Measurements from ENCODE around the gene HDLBP.
"Not testable (repeated sequence)": the region's sequence is repeated elsewhere in the genome, so short reads cannot be mapped to it uniquely, and the experiment has no call there.

The HDLBP gene

GRCh38 chr2:241197947-241198346, 117.5 kb downstream of the HDLBP start:
- in situ Hi-C loops (cut with MboI; ENCODE audit: low sequenced_read_pairs): no loop called here

- in situ Hi-C loops (cut with MboI; ENCODE audit: low sequenced_read_pairs): not testable (repeated sequence)
Observed at GRCh38 chr2:241197246-241197645, 118.2 kb downstream of the HDLBP start.

GRCh38 chr2:241195506-241196130, 119.9 kb downstream of the HDLBP start:
- in situ Hi-C loops (cut with MboI; ENCODE audit: low sequenced_read_pairs): no loop called here

GRCh38 chr2:241194811-241195210, 120.7 kb downstream of the HDLBP start:
- in situ Hi-C loops (cut with MboI; ENCODE audit: low sequenced_read_pairs): no loop called here

GRCh38 chr2:241193271-241193670, 122.2 kb downstream of the HDLBP start:
- in situ Hi-C loops (cut with MboI; ENCODE audit: low sequenced_read_pairs): no loop called here

- in situ Hi-C loops (cut with MboI; ENCODE audit: low sequenced_read_pairs): no loop called here
Observed at GRCh38 chr2:241191081-241191480, 124.4 kb downstream of the HDLBP start.

GRCh38 chr2:241190291-241190981, 125.0 kb downstream of the HDLBP start:
- in situ Hi-C loops (cut with MboI; ENCODE audit: low sequenced_read_pairs): no loop called here

GRCh38 chr2:241189856-241190201, 125.6 kb downstream of the HDLBP start:
- in situ Hi-C loops (cut with MboI; ENCODE audit: low sequenced_read_pairs): no loop called here

- in situ Hi-C loops (cut with MboI; ENCODE audit: low sequenced_read_pairs): no loop called here
Observed at GRCh38 chr2:241189093-241189855, 126.2 kb downstream of the HDLBP start.

- in situ Hi-C loops (cut with MboI; ENCODE audit: low sequenced_read_pairs): no loop called here
Observed at GRCh38 chr2:241188361-241189092, 126.9 kb downstream of the HDLBP start, which contains the start of gene ANO7. TSS of gene ANO7 (plus strand) at chr2:241188677. CDS start at chr2:241190064, 1,387 bp downstream.

- in situ Hi-C loops (cut with MboI; ENCODE audit: low sequenced_read_pairs): no loop called here
Observed at GRCh38 chr2:241187918-241188234, 127.6 kb downstream of the HDLBP start.

GRCh38 chr2:241187101-241187917, 128.2 kb downstream of the HDLBP start:
- in situ Hi-C loops (cut with MboI; ENCODE audit: low sequenced_read_pairs): no loop called here

- in situ Hi-C loops (cut with MboI; ENCODE audit: low sequenced_read_pairs): no loop called here
Observed at GRCh38 chr2:241185961-241186360, 129.5 kb downstream of the HDLBP start.

GRCh38 chr2:241184901-241185300, 130.6 kb downstream of the HDLBP start:
- in situ Hi-C loops (cut with MboI; ENCODE audit: low sequenced_read_pairs): no loop called here

- in situ Hi-C loops (cut with MboI; ENCODE audit: low sequenced_read_pairs): no loop called here
Observed at GRCh38 chr2:241183221-241183620, 132.3 kb downstream of the HDLBP start.

- in situ Hi-C loops (cut with MboI; ENCODE audit: low sequenced_read_pairs): no loop called here
Observed at GRCh38 chr2:241182531-241183133, 132.8 kb downstream of the HDLBP start.

- in situ Hi-C loops (cut with MboI; ENCODE audit: low sequenced_read_pairs): no loop called here
Observed at GRCh38 chr2:241182126-241182525, 133.3 kb downstream of the HDLBP start.

GRCh38 chr2:241180495-241180894, 135.0 kb downstream of the HDLBP start:
- in situ Hi-C loops (cut with MboI; ENCODE audit: low sequenced_read_pairs): no loop called here

- in situ Hi-C loops (cut with MboI; ENCODE audit: low sequenced_read_pairs): no loop called here
Observed at GRCh38 chr2:241179899-241180298, 135.6 kb downstream of the HDLBP start.

- in situ Hi-C loops (cut with MboI; ENCODE audit: low sequenced_read_pairs): no loop called here
Observed at GRCh38 chr2:241178961-241179360, 136.5 kb downstream of the HDLBP start.

Measured in hTERT RPE-1 (cell line).